ENCODE results near the gene SMAD6.

GRCh38 chr15:66700412-66700801 is 1.6 kb upstream of the SMAD6 start:
- TF ChIP-seq EZH2phosphoT487 (IDR thresholded peaks at IDR 0.05; ENCODE audit: low read depth, severe bottlenecking, unreplicated experiment): no peak
- TF ChIP-seq CTCF (IDR thresholded peaks at IDR 0.05; ENCODE audit: poor library complexity): no peak
- no peak for TF ChIP-seq EZH2 (IDR thresholded peaks at IDR 0.05; ENCODE audit: borderline replicate concordance)

All from hepatocyte (in vitro differentiated cells).